NT2/D1 (cell line): ENCODE results near the gene RBBP9.
"Not testable (repeated sequence)": the region's sequence is repeated elsewhere in the genome, so short reads cannot be mapped to it uniquely, and the experiment has no call there.

Experiments used
- DNase-seq: peaks from one replicate; pipeline ENCODE4 v3.0.0-alpha.2; 2011; ENCODE audit warnings: low read depth, low spot score
- H3K27me3 ChIP-seq: 2 replicates; pipeline ENCODE4 v1.6.0; 2011; ENCODE audit warnings: mild to moderate bottlenecking; ENCODE audit not compliant: insufficient read length, insufficient read depth
- H3K36me3 ChIP-seq: 2 replicates; pipeline ENCODE4 v1.6.1; 2011; ENCODE audit warnings: mild to moderate bottlenecking, low read length, mixed read lengths; ENCODE audit not compliant: insufficient read depth, insufficient read length
- H3K4me1 ChIP-seq: 2 replicates; pipeline ENCODE4 v1.5.1; 2011; ENCODE audit not compliant: insufficient read depth, insufficient read length
- H3K4me3 ChIP-seq: 2 replicates; pipeline ENCODE4 v1.5.1; 2011; ENCODE audit warnings: low read depth; ENCODE audit not compliant: insufficient read length
- H3K9ac ChIP-seq: 2 replicates; pipeline ENCODE4 v1.6.0; 2011; ENCODE audit warnings: low read depth; ENCODE audit not compliant: insufficient read length
- H3K9me3 ChIP-seq: 2 replicates; pipeline ENCODE4 v1.5.1; 2011; ENCODE audit warnings: mild to moderate bottlenecking, low read length; ENCODE audit not compliant: insufficient read depth
- SUZ12 ChIP-seq: IDR thresholded peaks from 2 replicates; pipeline ENCODE4 v1.6.1; 2011; ENCODE audit not compliant: insufficient read length, insufficient read depth; ENCODE audit errors: extremely low read depth
- YY1 ChIP-seq: IDR thresholded peaks from 2 replicates; pipeline ENCODE4 v1.6.1; 2011; ENCODE audit not compliant: insufficient read length, insufficient read depth
- ZNF274 ChIP-seq: IDR thresholded peaks from 2 replicates; pipeline ENCODE4 v1.6.1; 2011; ENCODE audit warnings: mild to moderate bottlenecking, low read depth, low read length

The RBBP9 gene

GRCh38 chr20:18533491-18533890 is 36.5 kb upstream of the RBBP9 start:
- Histone ChIP-seq H3K27me3 (no peaks in the 10 kb centered on the region), H3K36me3 (peaks cover 58% of the 10 kb centered on the region), H3K9ac (no peak overlapping the region), H3K4me1 (no peaks in the 10 kb centered on the region), H3K4me3 (no peak overlapping the region), H3K9me3 (no peaks in the 10 kb centered on the region)
- no peak for DNase-seq
- TF ChIP-seq ZNF274 = no peak
- TF ChIP-seq SUZ12 = no peak
- no peak for TF ChIP-seq YY1

- no peak for DNase-seq
- TF ChIP-seq SUZ12 = no peak
- TF ChIP-seq ZNF274 = no peak
- H3K27me3 ChIP-seq = no peaks in the 10 kb centered on the region
- no peaks in the 10 kb centered on the region for H3K4me1 ChIP-seq
- H3K9ac ChIP-seq = no peak overlapping the region
- peaks cover 66% of the 10 kb centered on the region for H3K36me3 ChIP-seq
- H3K9me3 ChIP-seq = no peaks in the 10 kb centered on the region
- no peak overlapping the region for H3K4me3 ChIP-seq
Observed at GRCh38 chr20:18532626-18533025, 35.6 kb upstream of the RBBP9 start.

- Histone ChIP-seq H3K4me3 (no peak overlapping the region), H3K27me3 (no peaks in the 10 kb centered on the region), H3K9me3 (no peaks in the 10 kb centered on the region), H3K9ac (no peak overlapping the region), H3K4me1 (no peaks in the 10 kb centered on the region), H3K36me3 (peaks cover 86% of the 10 kb centered on the region)
- TF ChIP-seq ZNF274 (no peak), SUZ12 (no peak), YY1 (no peak)
- DNase-seq = no peak
Observed at GRCh38 chr20:18529041-18529440, 32.0 kb upstream of the RBBP9 start.

GRCh38 chr20:18527836-18528235 is 30.8 kb upstream of the RBBP9 start:
- no peaks in the 10 kb centered on the region for H3K27me3 ChIP-seq
- H3K9me3 ChIP-seq = no peaks in the 10 kb centered on the region
- no peak for DNase-seq
- TF ChIP-seq YY1 (no peak), SUZ12 (no peak), ZNF274 (no peak)
- peaks cover 76% of the 10 kb centered on the region for H3K36me3 ChIP-seq
- no peaks in the 10 kb centered on the region for H3K4me1 ChIP-seq
- H3K4me3 ChIP-seq = no peak overlapping the region
- no peak overlapping the region for H3K9ac ChIP-seq

- Histone ChIP-seq H3K4me3 (no peak overlapping the region), H3K4me1 (no peaks in the 10 kb centered on the region), H3K9me3 (no peaks in the 10 kb centered on the region), H3K36me3 (peaks cover 71% of the 10 kb centered on the region), H3K9ac (no peak overlapping the region), H3K27me3 (no peaks in the 10 kb centered on the region)
- no peak for DNase-seq
- TF ChIP-seq ZNF274 = no peak
- no peak for TF ChIP-seq SUZ12
- TF ChIP-seq YY1 = no peak
Observed at GRCh38 chr20:18527339-18527738, 30.3 kb upstream of the RBBP9 start.

GRCh38 chr20:18526761-18527160 is 29.7 kb upstream of the RBBP9 start:
- not testable (repeated sequence) for H3K9me3 ChIP-seq, H3K4me3 ChIP-seq, H3K4me1 ChIP-seq, H3K9ac ChIP-seq, DNase-seq, H3K27me3 ChIP-seq
- peaks cover 67% of the 10 kb centered on the region for H3K36me3 ChIP-seq

GRCh38 chr20:18524646-18525045 is 27.6 kb upstream of the RBBP9 start:
- Histone ChIP-seq H3K36me3 (peaks cover 55% of the 10 kb centered on the region), H3K4me1 (no peaks in the 10 kb centered on the region), H3K9me3 (no peaks in the 10 kb centered on the region), H3K4me3 (no peak overlapping the region), H3K27me3 (no peaks in the 10 kb centered on the region), H3K9ac (no peak overlapping the region)
- TF ChIP-seq SUZ12 (no peak), YY1 (no peak), ZNF274 (no peak)
- no peak for DNase-seq

GRCh38 chr20:18523066-18523465 is 26.0 kb upstream of the RBBP9 start:
- peaks cover 42% of the 10 kb centered on the region for H3K36me3 ChIP-seq
- no peak overlapping the region for H3K4me3 ChIP-seq
- H3K4me1 ChIP-seq = no peaks in the 10 kb centered on the region
- no peaks in the 10 kb centered on the region for H3K27me3 ChIP-seq
- no peak for DNase-seq
- no peaks in the 10 kb centered on the region for H3K9me3 ChIP-seq
- H3K9ac ChIP-seq = no peak overlapping the region
- TF ChIP-seq SUZ12 = no peak
- TF ChIP-seq YY1 = no peak
- TF ChIP-seq ZNF274 = no peak

- not testable (repeated sequence) for H3K4me3 ChIP-seq, H3K27me3 ChIP-seq, H3K4me1 ChIP-seq, H3K9ac ChIP-seq, H3K9me3 ChIP-seq, DNase-seq
- H3K36me3 ChIP-seq = peaks cover 32% of the 10 kb centered on the region
Observed at GRCh38 chr20:18522066-18522465, 25.0 kb upstream of the RBBP9 start.
